NCI-H1105 (cell line): ENCODE results near the gene ACOX3.
"Not testable (repeated sequence)": the region's sequence is repeated elsewhere in the genome, so short reads cannot be mapped to it uniquely, and the experiment has no call there.

Experiments used
- DNase-seq: peaks from one replicate; lab custom pipeline; 2025; lab: John Stamatoyannopoulos, UW

The ACOX3 gene

GRCh38 chr4:8387194-8387593 lies 53.3 kb downstream of the ACOX3 start:
- DNase-seq: no peak

GRCh38 chr4:8386731-8387130 lies 53.8 kb downstream of the ACOX3 start:
- DNase-seq: no peak

- DNase-seq: not testable (repeated sequence)
Observed at GRCh38 chr4:8386131-8386530, 54.4 kb downstream of the ACOX3 start.

GRCh38 chr4:8385611-8386010 lies 54.9 kb downstream of the ACOX3 start:
- DNase-seq: no peak

GRCh38 chr4:8385106-8385505 lies 55.4 kb downstream of the ACOX3 start:
- DNase-seq: no peak

GRCh38 chr4:8384397-8385060 lies 56.0 kb downstream of the ACOX3 start:
- no peak for DNase-seq

- no peak for DNase-seq
Observed at GRCh38 chr4:8383451-8384160, 56.9 kb downstream of the ACOX3 start.

- no peak for DNase-seq
Observed at GRCh38 chr4:8383016-8383415, 57.5 kb downstream of the ACOX3 start.

GRCh38 chr4:8381814-8382581 lies 58.5 kb downstream of the ACOX3 start:
- no peak for DNase-seq

- DNase-seq: no peak
Observed at GRCh38 chr4:8380511-8381415, 59.8 kb downstream of the ACOX3 start.

GRCh38 chr4:8379771-8380170 lies 60.8 kb downstream of the ACOX3 start:
- DNase-seq: no peak

GRCh38 chr4:8379281-8379680 lies 61.2 kb downstream of the ACOX3 start:
- no peak for DNase-seq

GRCh38 chr4:8378776-8379175 lies 61.7 kb downstream of the ACOX3 start:
- DNase-seq: no peak

- DNase-seq: no peak
Observed at GRCh38 chr4:8378101-8378724, 62.3 kb downstream of the ACOX3 start.

GRCh38 chr4:8377103-8378075 lies 63.1 kb downstream of the ACOX3 start:
- no peak for DNase-seq

- DNase-seq: no peak
Observed at GRCh38 chr4:8376361-8377102, 64.0 kb downstream of the ACOX3 start.

GRCh38 chr4:8374851-8375649 lies 65.5 kb downstream of the ACOX3 start:
- no peak for DNase-seq

GRCh38 chr4:8373973-8374545 lies 66.5 kb downstream of the ACOX3 start:
- no peak for DNase-seq
